Astrocyte (in vitro differentiated cells and primary cell): Measurements from ENCODE around the gene PRKD2.

Source experiments
- CTCF ChIP-seq: IDR thresholded peaks from 2 replicates; pipeline ENCODE4 v1.5.1; 2011; ENCODE audit warnings: low read depth, mild to moderate bottlenecking, inconsistent platforms, low read length, moderate library complexity; ENCODE audit not compliant: insufficient read depth
- EZH2 ChIP-seq: IDR thresholded peaks from 2 replicates; pipeline ENCODE4 v1.6.1; 2012; ENCODE audit warnings: mild to moderate bottlenecking, low read length, inconsistent platforms; ENCODE audit not compliant: insufficient read depth

GRCh38 chr19:46730187-46730586, 13.3 kb upstream of the PRKD2 start:
- TF ChIP-seq CTCF (no peak), EZH2 (no peak)
